Body of pancreas (tissue), 4 donors: ENCODE results near the gene NEDD4L. TPM values are rescaled to one million over a fixed set of nuclear protein-coding genes. Genes with fewer than 3 reads are reported as not detected.
A peak's percentile ranks its signal among the peaks of the same experiment; 100 is the strongest.

Experiments
- ATAC-seq: fragments of 150-250 bp; one replicate; pipeline ENCODE4 v1.9.1; 2016
- DNase-seq, 4 donors: peaks; one replicate each; pipeline ENCODE4 v3.0.0-alpha.2; 2019
- H3K27ac ChIP-seq, 4 donors: fragments of 200-600 bp; sonication (generic); 1 replicate in 3 of 4; 2 replicates in 1 of 4; pipeline versions ENCODE4 v1.5.1 to v1.6.1; 2016 to 2019; ENCODE audit warnings: mild to moderate bottlenecking in 1 of 4, mixed read lengths in 1 of 4, moderate library complexity in 1 of 4
- H3K27me3 ChIP-seq, 2 donors: fragments of 200-600 bp; sonication (generic); one replicate each; pipeline ENCODE4 v1.6.0; 2016; ENCODE audit warnings: mild to moderate bottlenecking in 1 of 2
- H3K36me3 ChIP-seq, 2 donors: fragments of 200-600 bp; sonication (generic); replicated peaks in 1 of 2; 2 replicates each; pipeline ENCODE4 v1.5.1; 2016; ENCODE audit warnings: low read depth in 2 of 2; ENCODE audit not compliant: insufficient read depth in 1 of 2
- H3K4me1 ChIP-seq: fragments of 200-600 bp; sonication (generic); one replicate; pipeline ENCODE4 v1.6.0; 2016
- H3K4me3 ChIP-seq, 2 donors: fragments of 200-600 bp; sonication (generic); 1 replicate in 1 of 2; 2 replicates in 1 of 2; pipeline ENCODE4 v1.5.1; 2016 to 2019
- H3K9me3 ChIP-seq, 3 donors: fragments of 200-600 bp; sonication (generic); 1 replicate in 2 of 3; 2 replicates in 1 of 3; pipeline ENCODE4 v1.5.1; 2016
- POLR2A ChIP-seq, 3 donors: fragments of 450-650 bp; IDR thresholded peaks; one replicate each; pipeline ENCODE4 v1.6.1; 2016; ENCODE audit warnings: antibody characterized with exemption in 3 of 3, mild to moderate bottlenecking in 2 of 3
- WGBS, 2 donors: methylation state at CpG; one replicate each; pipeline ENCODE4 v1.1.5; 2017; 5-methylcytosine and 5-hydroxymethylcytosine counted together
- intact Hi-C: fragments of 100-400 bp; cut with DNase I; formaldehyde crosslinking; loops from one replicate; pipeline ENCODE4 v1.15.1; 2023
- total RNA-seq, 2 donors: library from RNA; depleted of rRNA; stranded (reverse); fragments of >200 nt; gene quantifications; one replicate each; pipeline ENCODE4 v1.1.0, GENCODE V29; 2016
- TF ChIP-seq, protein P1 (sequence below), 7 experiments: fragments of 450-650 bp in 4 of 7; fragments of 200-600 bp in 3 of 7; sonication (generic) in 3 of 7; IDR thresholded peaks; one replicate each; pipeline ENCODE4 v1.5.1; 2016 to 2019; ENCODE audit warnings: antibody characterized with exemption in 7 of 7

The NEDD4L gene
- total RNA-seq, 2 donors from 2014 or later, result 105 to 108 TPM

DNA sequence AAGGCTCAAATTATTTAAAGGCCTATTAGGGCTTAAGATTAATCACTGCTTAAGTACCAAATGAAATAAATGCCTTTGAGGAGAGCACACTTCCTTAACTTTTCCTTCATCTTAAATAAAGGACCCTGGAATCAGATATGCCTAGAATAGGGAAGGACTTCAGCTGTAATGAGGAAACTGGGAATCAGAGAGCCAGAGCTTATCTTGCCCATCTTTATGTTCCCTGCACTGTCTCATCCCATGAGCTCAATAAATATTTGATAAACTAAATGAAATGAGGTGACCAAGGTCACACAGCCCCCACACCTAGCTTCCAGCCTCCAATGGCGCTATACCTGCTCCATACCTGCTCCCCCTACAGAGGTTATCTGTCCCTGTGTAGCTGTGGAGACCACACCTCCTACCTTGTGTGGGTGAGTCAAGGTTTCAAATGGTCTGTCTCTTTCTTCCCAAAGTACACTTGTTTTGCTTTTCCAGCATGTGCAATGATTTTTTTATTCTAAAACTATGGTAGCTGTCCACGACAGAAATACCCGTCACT lies 23.4 kb upstream of the NEDD4L start:
- Histone ChIP-seq H3K27ac (no peak overlapping the region), H3K27me3 (no peaks in the 10 kb centered on the region), H3K4me1 (peaks cover 26% of the 10 kb centered on the region), H3K9me3 (no peaks in the 10 kb centered on the region), H3K4me3 (no peak overlapping the region), H3K36me3 (no peaks in the 10 kb centered on the region)
- no peak for DNase-seq
- no peak for ATAC-seq
- intact Hi-C loops, result no loop called here
- TF ChIP-seq, protein P1, sequence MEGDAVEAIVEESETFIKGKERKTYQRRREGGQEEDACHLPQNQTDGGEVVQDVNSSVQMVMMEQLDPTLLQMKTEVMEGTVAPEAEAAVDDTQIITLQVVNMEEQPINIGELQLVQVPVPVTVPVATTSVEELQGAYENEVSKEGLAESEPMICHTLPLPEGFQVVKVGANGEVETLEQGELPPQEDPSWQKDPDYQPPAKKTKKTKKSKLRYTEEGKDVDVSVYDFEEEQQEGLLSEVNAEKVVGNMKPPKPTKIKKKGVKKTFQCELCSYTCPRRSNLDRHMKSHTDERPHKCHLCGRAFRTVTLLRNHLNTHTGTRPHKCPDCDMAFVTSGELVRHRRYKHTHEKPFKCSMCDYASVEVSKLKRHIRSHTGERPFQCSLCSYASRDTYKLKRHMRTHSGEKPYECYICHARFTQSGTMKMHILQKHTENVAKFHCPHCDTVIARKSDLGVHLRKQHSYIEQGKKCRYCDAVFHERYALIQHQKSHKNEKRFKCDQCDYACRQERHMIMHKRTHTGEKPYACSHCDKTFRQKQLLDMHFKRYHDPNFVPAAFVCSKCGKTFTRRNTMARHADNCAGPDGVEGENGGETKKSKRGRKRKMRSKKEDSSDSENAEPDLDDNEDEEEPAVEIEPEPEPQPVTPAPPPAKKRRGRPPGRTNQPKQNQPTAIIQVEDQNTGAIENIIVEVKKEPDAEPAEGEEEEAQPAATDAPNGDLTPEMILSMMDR (IDR thresholded peaks at IDR 0.05), result no peak
- TF ChIP-seq POLR2A (IDR thresholded peaks at IDR 0.05), result no peak
- WGBS, 2 donors, result 85 to 93% methylated on average over 3 of the region's 3 CpGs

GRCh38 chr18:58021504-58021903 lies 22.5 kb upstream of the NEDD4L start:
- ATAC-seq (no peak), DNase-seq (no peak)
- 97 to 98% methylated on average over 4 of the region's 4 CpGs for WGBS, 2 donors
- H3K9me3 ChIP-seq, result no peaks in the 10 kb centered on the region
- H3K27me3 ChIP-seq, result no peaks in the 10 kb centered on the region
- H3K4me3 ChIP-seq, result no peak overlapping the region
- H3K36me3 ChIP-seq, result no peaks in the 10 kb centered on the region
- TF ChIP-seq, protein P1 (IDR thresholded peaks at IDR 0.05), result no peak
- no peak for TF ChIP-seq POLR2A (IDR thresholded peaks at IDR 0.05)
- no peak overlapping the region for H3K27ac ChIP-seq
- peaks cover 26% of the 10 kb centered on the region for H3K4me1 ChIP-seq
- intact Hi-C loops, result no loop called here

DNA sequence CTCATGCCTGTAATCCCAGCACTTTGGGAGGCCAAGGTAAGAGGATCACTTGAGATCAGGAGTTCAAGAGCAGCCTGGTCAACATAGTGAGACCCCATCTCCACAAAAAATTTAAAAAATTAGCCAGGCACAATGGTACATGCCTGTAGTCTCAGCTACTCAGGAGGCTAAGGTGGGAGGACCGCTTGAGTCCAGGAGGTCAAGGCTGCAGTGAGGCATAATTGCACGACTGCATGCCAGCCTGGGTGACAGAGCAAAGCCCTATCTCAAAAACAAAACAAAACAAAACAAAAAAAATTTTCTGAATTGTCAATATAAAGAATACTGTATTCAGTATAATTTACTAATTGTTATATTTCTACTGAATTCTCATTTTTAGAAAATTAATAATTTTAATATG lies 20.9 kb upstream of the NEDD4L start:
- Histone ChIP-seq H3K27ac (no peak overlapping the region), H3K4me3 (no peak overlapping the region), H3K36me3 (no peaks in the 10 kb centered on the region), H3K27me3 (no peaks in the 10 kb centered on the region), H3K9me3 (no peaks in the 10 kb centered on the region), H3K4me1 (peaks cover 34% of the 10 kb centered on the region)
- TF ChIP-seq POLR2A (IDR thresholded peaks at IDR 0.05), result no peak
- TF ChIP-seq, protein P1 (IDR thresholded peaks at IDR 0.05), result no peak
- DNase-seq, result no peak
- intact Hi-C loops, result no loop called here
- 73 to 75% methylated on average over 2 of the region's 2 CpGs for WGBS, 2 donors
- no peak for ATAC-seq

- H3K9me3 ChIP-seq, result no peaks in the 10 kb centered on the region
- peak overlapping the region in 1 of 4 donors; percentile 41 for H3K27ac ChIP-seq
- 13 to 14% methylated on average over 3 of the region's 3 CpGs for WGBS, 2 donors
- H3K4me1 ChIP-seq, result peaks cover 34% of the 10 kb centered on the region
- no peaks in the 10 kb centered on the region for H3K27me3 ChIP-seq
- TF ChIP-seq POLR2A (IDR thresholded peaks at IDR 0.05), result no peak
- TF ChIP-seq, protein P1 (IDR thresholded peaks at IDR 0.05), result no peak
- no peak overlapping the region for H3K4me3 ChIP-seq
- DNase-seq (no peak), ATAC-seq (peak; percentile 40)
- intact Hi-C loops, result no loop called here
- no peaks in the 10 kb centered on the region for H3K36me3 ChIP-seq
These were observed 19.9 kb upstream of the NEDD4L start for GRCh38 chr18:58024139-58024538.

GRCh38 chr18:58025205-58025604 lies 18.8 kb upstream of the NEDD4L start:
- 86 to 90% methylated on average over 7 of the region's 7 CpGs for WGBS, 2 donors
- no peaks in the 10 kb centered on the region for H3K27me3 ChIP-seq
- H3K9me3 ChIP-seq, result no peaks in the 10 kb centered on the region
- H3K4me1 ChIP-seq, result peaks cover 31% of the 10 kb centered on the region
- H3K4me3 ChIP-seq, result no peak overlapping the region
- DNase-seq, result no peak
- ATAC-seq, result no peak
- no peaks in the 10 kb centered on the region for H3K36me3 ChIP-seq
- intact Hi-C loops, result no loop called here
- H3K27ac ChIP-seq, result no peak overlapping the region
- TF ChIP-seq POLR2A (IDR thresholded peaks at IDR 0.05), result no peak
- TF ChIP-seq, protein P1 (IDR thresholded peaks at IDR 0.05), result no peak
